Measurements from ENCODE around the gene NUP107.

Gene NUP107

DNA sequence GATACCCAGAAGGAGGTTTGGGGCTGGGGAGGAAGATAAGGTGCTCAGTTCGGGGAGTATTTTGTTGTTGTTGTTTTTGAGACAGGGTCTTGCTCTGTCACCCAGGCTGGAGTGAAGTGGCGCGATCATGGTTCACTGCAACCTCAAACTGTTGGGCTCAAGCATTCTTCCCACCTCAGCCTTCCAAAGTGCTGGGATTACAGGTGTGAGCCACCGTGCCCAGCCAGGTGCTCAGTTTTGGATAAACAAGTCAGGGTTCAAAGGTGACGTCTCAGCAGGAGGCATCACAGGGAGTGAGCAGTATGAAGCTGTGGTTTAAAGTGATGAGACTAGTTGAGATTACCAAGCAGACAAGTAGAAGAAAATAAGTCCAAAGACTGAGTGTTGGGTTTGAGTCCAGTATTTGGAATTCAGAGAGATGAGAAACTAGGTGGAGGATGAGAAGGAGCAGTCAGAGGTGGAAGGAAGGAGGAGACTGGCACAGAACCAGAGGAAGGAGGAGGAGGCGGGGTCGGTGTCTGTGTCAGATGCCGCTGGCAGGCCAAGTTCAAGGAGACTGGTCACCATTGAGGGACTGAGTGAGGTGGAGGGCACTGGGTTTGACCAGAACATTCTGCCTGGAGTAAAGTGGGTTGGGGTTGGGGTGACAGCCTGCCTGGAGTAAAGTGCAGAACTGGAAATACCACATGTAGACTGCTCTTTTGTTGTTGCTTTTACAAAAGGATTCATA is 75.3 kb downstream of the NUP107 start:
- peak overlapping the region; percentile 22 for H3K27ac Mint-ChIP-seq
- DNase-seq = no peak
- no peaks in the 10 kb centered on the region for H3K4me1 Mint-ChIP-seq
- H3K27me3 Mint-ChIP-seq (ENCODE audit: low read depth, poor library complexity) = no peaks in the 10 kb centered on the region
- TF ChIP-seq CTCF (IDR thresholded peaks at IDR 0.05) = no peak
- H3K9me3 Mint-ChIP-seq = no peaks in the 10 kb centered on the region
- no peak overlapping the region for H3K4me3 Mint-ChIP-seq
- H3K36me3 Mint-ChIP-seq (ENCODE audit: low read depth) = peaks cover 74% of the 10 kb centered on the region

- DNase-seq = no peak
- no peak for TF ChIP-seq CTCF (IDR thresholded peaks at IDR 0.05)
- Mint-ChIP-seq H3K36me3 (ENCODE audit: low read depth) (peaks cover 70% of the 10 kb centered on the region), H3K4me3 (no peak overlapping the region), H3K9me3 (no peaks in the 10 kb centered on the region), H3K4me1 (no peaks in the 10 kb centered on the region), H3K27ac (peak overlapping the region; percentile 54), H3K27me3 (ENCODE audit: low read depth, poor library complexity) (no peaks in the 10 kb centered on the region)
Measured at GRCh38 chr12:68762691-68763090, 75.9 kb downstream of the NUP107 start.

GRCh38 chr12:68765696-68766095 is 78.9 kb downstream of the NUP107 start:
- TF ChIP-seq CTCF (IDR thresholded peaks at IDR 0.05) = no peak
- peaks cover under 1% of the 10 kb centered on the region for H3K27me3 Mint-ChIP-seq (ENCODE audit: low read depth, poor library complexity)
- no peaks in the 10 kb centered on the region for H3K4me1 Mint-ChIP-seq
- H3K27ac Mint-ChIP-seq = no peak overlapping the region
- H3K4me3 Mint-ChIP-seq = no peak overlapping the region
- no peak for DNase-seq
- no peaks in the 10 kb centered on the region for H3K9me3 Mint-ChIP-seq
- peaks cover 45% of the 10 kb centered on the region for H3K36me3 Mint-ChIP-seq (ENCODE audit: low read depth)

- Mint-ChIP-seq H3K4me3 (no peak overlapping the region), H3K9me3 (no peaks in the 10 kb centered on the region), H3K27ac (no peak overlapping the region), H3K27me3 (ENCODE audit: low read depth, poor library complexity) (peaks cover 3% of the 10 kb centered on the region), H3K36me3 (ENCODE audit: low read depth) (peaks cover 39% of the 10 kb centered on the region), H3K4me1 (no peaks in the 10 kb centered on the region)
- no peak for TF ChIP-seq CTCF (IDR thresholded peaks at IDR 0.05)
- DNase-seq = no peak
Measured at GRCh38 chr12:68766646-68767045, 79.9 kb downstream of the NUP107 start.

DNA sequence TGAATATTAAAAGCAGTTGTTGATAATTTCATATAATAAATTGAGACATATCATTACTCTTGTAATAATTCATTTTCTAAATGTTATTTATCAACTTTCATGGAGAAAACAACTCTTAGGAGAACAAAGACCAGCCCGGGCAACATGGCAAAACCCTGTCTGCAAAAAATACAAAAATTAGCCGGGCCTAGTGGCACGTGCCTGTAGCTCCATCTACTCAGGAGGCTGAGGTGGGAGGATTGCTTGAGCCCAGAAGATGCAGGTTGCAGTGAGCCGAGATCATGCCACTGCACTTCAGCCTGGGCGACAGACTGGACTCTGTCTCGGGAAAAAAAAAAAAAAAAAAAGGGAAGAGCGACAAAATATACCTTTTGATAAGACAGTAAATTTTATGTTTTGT is 80.4 kb downstream of the NUP107 start:
- no peak overlapping the region for H3K27ac Mint-ChIP-seq
- H3K4me3 Mint-ChIP-seq = no peak overlapping the region
- no peaks in the 10 kb centered on the region for H3K9me3 Mint-ChIP-seq
- no peak for TF ChIP-seq CTCF (IDR thresholded peaks at IDR 0.05)
- no peaks in the 10 kb centered on the region for H3K4me1 Mint-ChIP-seq
- H3K27me3 Mint-ChIP-seq (ENCODE audit: low read depth, poor library complexity) = peaks cover 3% of the 10 kb centered on the region
- H3K36me3 Mint-ChIP-seq (ENCODE audit: low read depth) = peaks cover 33% of the 10 kb centered on the region
- DNase-seq = no peak

DNA sequence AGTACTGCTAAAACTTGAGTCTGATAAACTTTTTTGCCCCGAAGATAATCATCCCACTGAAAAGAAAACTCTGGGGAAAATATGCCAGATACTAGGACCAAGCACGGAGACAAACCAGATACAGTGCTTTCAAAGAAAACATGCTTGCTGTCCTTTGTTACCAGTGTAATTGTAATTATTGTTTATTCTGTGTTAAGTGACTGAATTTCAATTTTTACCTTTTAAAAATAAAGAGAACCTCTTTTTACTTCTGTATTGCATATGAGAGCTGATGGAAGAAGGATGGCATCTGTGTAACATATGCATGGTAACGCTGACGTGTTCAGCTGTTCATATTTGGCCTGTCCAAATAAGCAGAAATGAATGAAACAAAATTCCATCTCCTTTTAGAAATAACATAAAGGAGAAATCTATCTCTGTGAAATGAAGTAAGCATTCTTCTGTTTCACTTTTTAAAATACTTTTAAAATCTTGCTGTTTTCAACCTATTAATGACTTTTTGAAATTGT is 81.7 kb downstream of the NUP107 start:
- no peak for TF ChIP-seq CTCF (IDR thresholded peaks at IDR 0.05)
- Mint-ChIP-seq H3K27me3 (ENCODE audit: low read depth, poor library complexity) (peaks cover 3% of the 10 kb centered on the region), H3K9me3 (no peaks in the 10 kb centered on the region), H3K36me3 (ENCODE audit: low read depth) (peaks cover 25% of the 10 kb centered on the region), H3K4me3 (no peak overlapping the region), H3K27ac (no peak overlapping the region), H3K4me1 (no peaks in the 10 kb centered on the region)
- DNase-seq = no peak

All from nephron progenitor cell (in vitro differentiated cells).